Neural cell (in vitro differentiated cells): ENCODE measurements around the gene SEMG1.

ENCODE experiments used
- CTCF ChIP-seq: fragments of 450-650 bp; IDR thresholded peaks from 2 replicates; pipeline ENCODE4 v1.5.1; 2014; ENCODE audit warnings: antibody characterized with exemption, mild to moderate bottlenecking, moderate library complexity; ENCODE audit not compliant: poor library complexity, severe bottlenecking
- RAD21 ChIP-seq: fragments of 450-650 bp; conservative IDR thresholded peaks from 2 replicates; pipeline ENCODE4 v1.6.1; 2014; ENCODE audit warnings: antibody characterized with exemption, mild to moderate bottlenecking, moderate library complexity

- no peak for TF ChIP-seq RAD21
- no peak for TF ChIP-seq CTCF
These were observed 47.8 kb downstream of the SEMG1 start, which contains the start of gene SLPI for GRCh38 chr20:45254383-45255262.
